LNCaP clone FGC (cell line): ENCODE measurements around the gene MEOX1.

ENCODE experiments used
- DNase-seq: peaks from one replicate; pipeline ENCODE4 v3.0.0-alpha.2; 2011; ENCODE audit warnings: low read depth
- H3K4me3 ChIP-seq: 2 replicates; pipeline ENCODE4 v1.5.1; 2011; ENCODE audit warnings: mild to moderate bottlenecking, low read depth, low read length, control low read depth
- TF ChIP-seq, protein P1 (sequence below): IDR thresholded peaks from 2 replicates; pipeline ENCODE4 v1.5.1; 2012; ENCODE audit warnings: mild to moderate bottlenecking; ENCODE audit not compliant: control insufficient read depth, insufficient read depth; ENCODE audit errors: extremely low read depth

MEOX1 gene

DNA sequence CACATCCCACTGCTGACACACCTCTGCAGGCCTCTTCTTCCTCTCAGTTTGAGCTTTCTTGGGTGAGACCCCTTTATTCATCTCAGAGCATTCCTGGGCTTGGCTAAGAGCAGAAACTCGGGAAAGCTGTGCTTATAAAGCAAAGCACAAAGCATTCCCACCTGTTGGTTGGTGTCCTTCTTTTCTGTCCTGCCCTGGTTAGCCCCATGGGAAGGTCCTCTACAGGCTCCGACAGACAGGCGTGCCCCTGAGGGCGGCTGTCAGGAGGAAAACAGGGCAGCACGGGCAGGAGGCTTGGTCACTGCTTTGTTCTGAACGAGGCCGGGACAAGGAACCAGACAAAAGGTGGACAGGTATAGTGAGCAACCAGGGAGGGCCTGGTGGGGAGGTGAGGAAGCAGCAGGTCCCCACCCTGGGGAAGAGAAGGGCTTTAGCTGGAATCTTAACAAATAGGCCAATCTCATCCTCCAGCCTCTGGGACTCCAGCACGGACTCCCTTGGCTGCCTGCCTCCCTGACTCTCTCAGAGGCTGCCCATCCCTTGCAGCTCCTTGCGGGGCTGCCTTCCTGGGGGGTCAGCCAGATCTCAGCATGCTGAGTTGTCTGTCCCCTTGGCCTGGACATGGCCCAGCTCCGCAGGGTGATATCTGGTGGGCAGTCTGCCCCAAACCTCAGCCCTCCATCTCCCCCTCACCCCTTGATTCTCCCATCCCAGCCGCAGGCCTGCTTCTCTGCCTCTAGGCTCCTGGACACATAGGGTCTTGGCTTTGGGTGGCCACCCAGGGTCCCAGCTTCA, 1.7 kb downstream of the MEOX1 start:
- TF ChIP-seq, protein P1, sequence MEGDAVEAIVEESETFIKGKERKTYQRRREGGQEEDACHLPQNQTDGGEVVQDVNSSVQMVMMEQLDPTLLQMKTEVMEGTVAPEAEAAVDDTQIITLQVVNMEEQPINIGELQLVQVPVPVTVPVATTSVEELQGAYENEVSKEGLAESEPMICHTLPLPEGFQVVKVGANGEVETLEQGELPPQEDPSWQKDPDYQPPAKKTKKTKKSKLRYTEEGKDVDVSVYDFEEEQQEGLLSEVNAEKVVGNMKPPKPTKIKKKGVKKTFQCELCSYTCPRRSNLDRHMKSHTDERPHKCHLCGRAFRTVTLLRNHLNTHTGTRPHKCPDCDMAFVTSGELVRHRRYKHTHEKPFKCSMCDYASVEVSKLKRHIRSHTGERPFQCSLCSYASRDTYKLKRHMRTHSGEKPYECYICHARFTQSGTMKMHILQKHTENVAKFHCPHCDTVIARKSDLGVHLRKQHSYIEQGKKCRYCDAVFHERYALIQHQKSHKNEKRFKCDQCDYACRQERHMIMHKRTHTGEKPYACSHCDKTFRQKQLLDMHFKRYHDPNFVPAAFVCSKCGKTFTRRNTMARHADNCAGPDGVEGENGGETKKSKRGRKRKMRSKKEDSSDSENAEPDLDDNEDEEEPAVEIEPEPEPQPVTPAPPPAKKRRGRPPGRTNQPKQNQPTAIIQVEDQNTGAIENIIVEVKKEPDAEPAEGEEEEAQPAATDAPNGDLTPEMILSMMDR: no peak
- H3K4me3 ChIP-seq: no peak overlapping the region
- DNase-seq: no peak

DNA sequence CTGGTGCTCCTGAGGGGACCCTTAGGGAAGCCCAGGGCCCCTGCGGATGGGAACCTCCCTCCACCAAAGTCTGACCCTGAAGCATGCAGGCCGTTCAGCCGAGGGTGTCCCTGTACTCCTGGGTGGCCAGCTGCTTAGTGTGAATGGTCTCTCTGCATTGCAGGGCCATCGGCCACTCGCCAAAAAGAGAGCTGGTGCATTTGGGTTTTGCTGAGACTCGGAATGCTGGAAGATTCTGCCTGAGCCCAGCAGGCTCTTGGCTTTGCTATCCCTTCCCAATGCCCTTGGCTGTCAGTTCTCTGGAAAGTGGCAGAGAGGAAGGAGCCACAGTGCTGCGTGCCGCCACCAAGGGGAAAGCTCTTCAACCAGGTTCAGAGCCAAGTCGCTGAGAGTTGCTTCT, 2.8 kb downstream of the MEOX1 start:
- TF ChIP-seq, protein P1: no peak
- DNase-seq: no peak
- no peak overlapping the region for H3K4me3 ChIP-seq

DNA sequence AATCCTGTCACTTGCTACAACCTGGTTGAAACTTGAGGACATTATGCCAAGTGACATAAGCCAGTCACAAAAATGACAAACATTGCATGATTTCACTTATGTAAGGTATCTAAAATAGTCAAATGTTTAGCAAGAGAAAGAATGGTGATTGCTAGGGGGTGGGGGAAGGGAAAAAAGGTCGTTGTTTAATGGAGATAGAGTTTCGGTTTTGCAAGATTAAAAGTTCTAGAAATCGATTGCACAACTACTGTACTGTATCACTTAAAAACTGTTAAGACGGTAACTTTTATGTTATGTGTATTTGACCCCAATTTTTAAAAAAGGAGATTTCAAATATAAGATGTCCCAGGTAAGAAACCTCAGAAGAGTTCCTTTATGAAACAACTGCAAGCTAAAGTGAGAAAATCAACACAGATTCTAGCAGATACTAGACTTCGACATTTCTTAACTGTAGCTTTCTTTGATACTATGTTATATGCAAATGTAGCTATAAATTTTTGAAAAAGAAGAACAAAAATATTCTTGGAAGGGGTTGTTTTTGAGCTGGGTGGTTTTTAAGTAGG, 5.9 kb downstream of the MEOX1 start:
- DNase-seq: no peak
- no peak overlapping the region for H3K4me3 ChIP-seq
- TF ChIP-seq, protein P1: no peak

DNA sequence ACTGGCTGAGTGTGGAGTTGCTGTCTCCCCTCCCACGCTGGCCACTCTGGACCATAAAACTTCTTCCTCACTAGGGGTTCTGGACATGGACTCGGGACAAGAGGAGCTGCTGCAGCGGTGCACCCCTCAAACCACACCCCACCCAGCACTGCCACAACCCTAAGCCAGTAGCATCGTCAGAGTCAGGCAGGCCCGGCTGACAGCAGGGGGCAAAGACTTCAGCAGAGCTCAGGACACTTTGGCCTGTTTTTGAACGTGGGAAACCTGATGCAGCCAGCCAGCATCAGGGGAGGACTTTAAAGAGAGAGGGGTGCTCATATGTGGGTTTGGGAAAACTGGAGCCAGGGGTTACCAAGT, 9.6 kb downstream of the MEOX1 start:
- no peak overlapping the region for H3K4me3 ChIP-seq
- TF ChIP-seq, protein P1: no peak
- no peak for DNase-seq

DNA sequence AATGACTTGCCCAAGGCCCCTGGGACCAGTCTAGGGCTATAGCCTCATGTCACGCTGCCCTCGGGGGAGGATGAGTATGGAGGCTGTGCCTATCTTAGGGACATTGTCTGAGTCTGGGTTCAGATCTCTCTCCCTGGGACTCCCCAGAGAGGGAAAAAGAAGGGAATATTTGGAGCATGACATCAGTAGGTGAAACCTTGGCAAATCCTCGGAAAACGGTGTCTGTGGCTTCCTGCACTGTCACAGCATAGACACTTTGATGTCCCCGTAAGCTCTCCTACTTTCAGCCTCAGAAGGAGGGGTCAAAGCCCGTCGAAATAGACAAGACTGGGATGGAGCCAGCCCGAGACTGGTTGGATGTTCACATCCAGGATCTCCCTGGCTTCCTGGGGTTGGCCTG, 11.3 kb downstream of the MEOX1 start:
- no peak overlapping the region for H3K4me3 ChIP-seq
- no peak for DNase-seq
- TF ChIP-seq, protein P1: no peak

DNA sequence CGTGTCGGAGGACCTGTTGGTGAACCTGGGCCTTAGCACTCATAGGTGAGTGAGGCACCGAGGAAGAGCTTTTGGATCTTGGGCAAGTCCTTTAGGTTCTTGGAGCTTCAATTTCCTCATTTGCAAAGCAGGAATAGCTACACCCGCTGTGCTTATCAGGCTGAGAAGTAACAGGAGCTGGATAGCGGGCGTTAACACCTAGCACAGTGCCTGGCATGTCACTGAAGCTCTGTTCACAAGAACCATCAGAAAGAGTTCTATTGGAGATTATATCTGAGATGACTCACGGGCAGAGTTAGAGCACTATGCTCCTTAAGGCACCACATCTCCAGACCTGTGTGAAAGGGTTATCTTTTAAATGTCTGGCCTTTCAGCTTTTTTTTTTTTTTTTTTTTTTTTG, 12.8 kb downstream of the MEOX1 start:
- TF ChIP-seq, protein P1: no peak
- no peak for DNase-seq
- no peak overlapping the region for H3K4me3 ChIP-seq

DNA sequence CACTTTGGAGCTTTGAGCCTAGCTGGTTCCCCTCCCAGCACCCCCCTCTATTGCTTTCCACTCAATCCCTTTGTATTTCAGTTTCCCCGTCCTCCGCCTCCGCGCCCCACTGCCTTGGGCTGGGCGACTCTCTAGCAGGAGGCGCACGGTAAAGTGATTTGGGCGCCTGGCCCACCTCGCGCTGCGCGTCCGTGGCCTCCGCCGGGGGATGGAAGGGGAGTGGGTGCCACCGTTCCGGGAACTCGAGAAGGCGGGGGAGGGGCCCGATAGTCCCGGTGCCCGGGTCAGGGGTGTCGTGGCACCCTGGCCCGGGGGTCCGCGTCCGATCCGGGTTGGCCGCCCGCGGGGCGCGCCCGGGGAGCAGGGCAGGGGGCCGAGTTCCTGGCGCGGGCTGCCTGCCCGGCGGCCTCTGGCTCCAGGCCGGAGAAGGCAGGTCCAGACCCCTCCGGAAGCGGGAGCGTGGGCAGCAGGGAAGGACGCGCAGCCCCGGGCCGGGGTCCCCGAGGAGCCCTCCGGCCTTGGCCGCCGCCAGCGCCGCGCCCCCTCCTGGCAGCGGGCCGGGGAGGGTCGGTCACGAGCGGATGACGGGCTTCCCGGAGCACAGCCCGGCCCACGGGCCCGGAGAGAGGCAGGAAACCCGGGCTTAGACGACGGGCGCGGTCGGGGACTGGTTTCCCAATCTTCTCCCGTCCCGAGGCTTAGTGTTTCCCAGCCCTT, 15.8 kb downstream of the MEOX1 start:
- no peak overlapping the region for H3K4me3 ChIP-seq
- no peak for DNase-seq
- TF ChIP-seq, protein P1: no peak
